Upper lobe of left lung (tissue), 6 donors: Measurements from ENCODE around the gene EPS15. TPM values are rescaled to one million over a fixed set of nuclear protein-coding genes. Genes with fewer than 3 reads are reported as not detected.

Source experiments
- ATAC-seq, 2 donors: fragments of 200-7000 bp; cut with Tn5 transposase; one replicate each; pipeline ENCODE4 v1.9.1; 2022; ENCODE audit warnings: mild to moderate bottlenecking in 2 of 2, moderate library complexity in 2 of 2; ENCODE audit not compliant: low FRiP score in 2 of 2
- DNase-seq, 2 donors: peaks; one replicate each; pipeline ENCODE4 v3.0.0-alpha.2; 2019 to 2020
- H3K27ac ChIP-seq, 4 donors: fragments of 200-600 bp; sonication (generic); one replicate each; pipeline ENCODE4 v1.5.1; 2016 to 2019
- H3K27me3 ChIP-seq, 4 donors: fragments of 200-600 bp; sonication (generic); one replicate each; pipeline ENCODE4 v1.5.1; 2017 to 2019
- H3K36me3 ChIP-seq, 4 donors: fragments of 200-600 bp; sonication (generic); one replicate each; pipeline ENCODE4 v1.5.1; 2016 to 2019
- H3K4me1 ChIP-seq, 4 donors: fragments of 200-600 bp; sonication (generic); one replicate each; pipeline ENCODE4 v1.5.1; 2018 to 2019
- H3K4me3 ChIP-seq, 4 donors: fragments of 200-600 bp; sonication (generic); one replicate each; pipeline ENCODE4 v1.5.1; 2017 to 2019; ENCODE audit warnings: mild to moderate bottlenecking in 2 of 4, moderate library complexity in 1 of 4
- H3K9me3 ChIP-seq, 4 donors: fragments of 200-600 bp; sonication (generic); one replicate each; pipeline ENCODE4 v1.5.1; 2018 to 2019
- EP300 ChIP-seq, 4 donors: sonication (generic); formaldehyde crosslinking; IDR thresholded peaks; one replicate each; pipeline ENCODE4 v1.5.1; 2017; ENCODE audit warnings: antibody characterized with exemption in 4 of 4, control low read depth in 2 of 4
- POLR2A ChIP-seq, 4 donors: fragments of 450-650 bp; IDR thresholded peaks; one replicate each; pipeline ENCODE4 v1.5.1; 2016 to 2017; ENCODE audit warnings: antibody characterized with exemption in 4 of 4, mild to moderate bottlenecking in 2 of 4
- POLR2AphosphoS5 ChIP-seq, 2 donors: sonication (generic); formaldehyde crosslinking; IDR thresholded peaks; one replicate each; pipeline ENCODE4 v1.5.1; 2017; ENCODE audit warnings: antibody characterized with exemption in 2 of 2
- WGBS, 2 donors: methylation state at CpG; one replicate each; pipeline ENCODE4 v1.1.5; 2017 to 2018; 5-methylcytosine and 5-hydroxymethylcytosine counted together
- total RNA-seq, 6 donors: library from RNA; depleted of rRNA in 4 of 6; stranded (reverse); fragments of >200 nt in 4 of 6; gene quantifications; one replicate each; pipeline versions ENCODE4 v1.1.0 to v1.2.1, GENCODE V29; 2016 to 2021
- TF ChIP-seq, protein P1 (sequence below), 6 experiments: fragments of 450-650 bp in 4 of 6; fragments of 200-600 bp in 2 of 6; sonication (generic) in 2 of 6; IDR thresholded peaks; one replicate each; pipeline ENCODE4 v1.5.1; 2016 to 2019; ENCODE audit warnings: antibody characterized with exemption in 6 of 6
- donor health status: DM: no; HTN: no; CAD: no; lungs with moderate emphysema.
- donor health status: DM: no; HTN: yes; CAD: no; lungs with severe emphysema.

The EPS15 gene
- total RNA-seq, 6 donors from 2014 or later, result 50.4 to 181 (median 73.3) TPM

DNA sequence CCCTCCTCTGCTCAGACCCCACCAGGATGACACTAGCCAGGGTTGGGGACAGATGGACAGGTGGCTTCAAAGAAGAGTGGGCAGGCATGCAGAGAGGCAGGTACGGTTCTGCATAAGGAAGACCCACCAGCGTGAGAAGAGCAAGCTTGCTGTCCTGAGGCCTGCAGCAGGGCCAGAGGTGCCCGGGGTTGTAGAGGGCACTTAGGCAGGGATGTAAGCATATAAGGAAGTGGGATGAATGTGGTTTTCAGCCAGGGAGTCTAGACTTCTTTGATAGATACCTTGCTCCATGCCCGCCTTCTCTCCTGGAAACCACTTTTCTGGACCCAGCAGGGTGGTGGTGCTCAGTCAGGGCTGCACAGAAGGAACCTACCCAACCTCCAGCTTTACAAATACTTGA lies 190.1 kb downstream of the EPS15 start:
- 64 to 74% methylated on average over 4 of the region's 4 CpGs for WGBS, 2 donors
- Histone ChIP-seq H3K27ac (peak overlapping the region in 2 of 4 donors; percentile 84 to 86), H3K27me3 (peaks cover 0 to 15% (median 3%) of the 10 kb centered on the region in 4 donors), H3K4me3 (no peak overlapping the region), H3K36me3 (no peaks in the 10 kb centered on the region), H3K4me1 (peaks cover 10 to 19% (median 17%) of the 10 kb centered on the region in 4 donors), H3K9me3 (no peaks in the 10 kb centered on the region)
- DNase-seq (no peak), ATAC-seq (no peak)
- TF ChIP-seq POLR2A (IDR thresholded peaks at IDR 0.05), result no peak

DNA sequence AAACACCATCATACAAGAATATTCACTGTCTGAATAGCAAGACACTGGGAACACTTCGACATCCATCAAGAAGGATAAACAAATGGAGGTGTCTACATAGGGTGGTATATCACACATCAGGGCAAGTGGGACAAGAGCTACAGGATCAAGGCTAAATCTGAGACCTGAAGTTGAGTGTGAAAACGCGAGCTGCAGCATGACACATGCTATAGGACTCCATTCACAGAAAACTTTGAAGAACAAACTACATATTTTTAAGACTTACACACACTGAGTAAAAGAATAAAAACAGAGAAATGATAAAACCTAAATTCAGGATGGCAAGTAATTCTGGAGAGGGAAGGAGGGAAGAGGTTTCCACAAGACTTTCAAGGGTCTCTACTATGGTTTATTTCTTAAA lies 190.8 kb downstream of the EPS15 start:
- DNase-seq (no peak), ATAC-seq (no peak)
- no peak overlapping the region for H3K27ac ChIP-seq
- peaks cover 0 to 15% (median 3%) of the 10 kb centered on the region in 4 donors for H3K27me3 ChIP-seq
- no peaks in the 10 kb centered on the region for H3K36me3 ChIP-seq
- no peaks in the 10 kb centered on the region for H3K9me3 ChIP-seq
- 88 to 95% methylated on average over 3 of the region's 3 CpGs for WGBS, 2 donors
- H3K4me1 ChIP-seq, result peaks cover 10 to 19% (median 17%) of the 10 kb centered on the region in 4 donors
- TF ChIP-seq POLR2AphosphoS5 (IDR thresholded peaks at IDR 0.05) (no peak), EP300 (IDR thresholded peaks at IDR 0.05) (no peak), POLR2A (IDR thresholded peaks at IDR 0.05) (no peak)
- TF ChIP-seq, protein P1, sequence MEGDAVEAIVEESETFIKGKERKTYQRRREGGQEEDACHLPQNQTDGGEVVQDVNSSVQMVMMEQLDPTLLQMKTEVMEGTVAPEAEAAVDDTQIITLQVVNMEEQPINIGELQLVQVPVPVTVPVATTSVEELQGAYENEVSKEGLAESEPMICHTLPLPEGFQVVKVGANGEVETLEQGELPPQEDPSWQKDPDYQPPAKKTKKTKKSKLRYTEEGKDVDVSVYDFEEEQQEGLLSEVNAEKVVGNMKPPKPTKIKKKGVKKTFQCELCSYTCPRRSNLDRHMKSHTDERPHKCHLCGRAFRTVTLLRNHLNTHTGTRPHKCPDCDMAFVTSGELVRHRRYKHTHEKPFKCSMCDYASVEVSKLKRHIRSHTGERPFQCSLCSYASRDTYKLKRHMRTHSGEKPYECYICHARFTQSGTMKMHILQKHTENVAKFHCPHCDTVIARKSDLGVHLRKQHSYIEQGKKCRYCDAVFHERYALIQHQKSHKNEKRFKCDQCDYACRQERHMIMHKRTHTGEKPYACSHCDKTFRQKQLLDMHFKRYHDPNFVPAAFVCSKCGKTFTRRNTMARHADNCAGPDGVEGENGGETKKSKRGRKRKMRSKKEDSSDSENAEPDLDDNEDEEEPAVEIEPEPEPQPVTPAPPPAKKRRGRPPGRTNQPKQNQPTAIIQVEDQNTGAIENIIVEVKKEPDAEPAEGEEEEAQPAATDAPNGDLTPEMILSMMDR (IDR thresholded peaks at IDR 0.05), result no peak
- no peak overlapping the region for H3K4me3 ChIP-seq

DNA sequence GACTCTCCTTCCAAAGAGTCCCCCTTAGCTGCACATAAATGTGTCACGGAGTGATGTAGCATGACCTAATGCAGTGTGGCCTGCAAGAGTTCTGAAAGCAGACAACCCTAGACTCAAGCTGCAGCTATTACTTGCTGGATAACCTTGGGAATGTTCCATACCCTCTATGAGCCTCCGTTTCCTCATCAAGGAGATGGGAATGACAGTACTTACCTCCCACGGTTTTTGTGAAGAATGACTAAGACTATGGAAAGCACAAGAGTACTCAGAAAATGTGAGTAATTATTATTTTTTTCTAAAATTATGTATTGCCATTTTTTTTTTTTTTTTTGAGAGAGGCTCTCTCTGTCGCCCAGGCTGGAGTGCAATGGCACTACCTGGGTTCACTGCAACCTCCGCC lies 191.7 kb downstream of the EPS15 start:
- H3K9me3 ChIP-seq, result no peaks in the 10 kb centered on the region
- ATAC-seq (no peak), DNase-seq (no peak)
- H3K27me3 ChIP-seq, result peaks cover 0 to 15% (median 3%) of the 10 kb centered on the region in 4 donors
- no peak overlapping the region for H3K4me3 ChIP-seq
- no peak for TF ChIP-seq POLR2AphosphoS5 (IDR thresholded peaks at IDR 0.05)
- TF ChIP-seq EP300 (IDR thresholded peaks at IDR 0.05), result no peak
- no peak for TF ChIP-seq POLR2A (IDR thresholded peaks at IDR 0.05)
- TF ChIP-seq, protein P1 (IDR thresholded peaks at IDR 0.05), result no peak
- H3K4me1 ChIP-seq, result peaks cover 10 to 19% (median 17%) of the 10 kb centered on the region in 4 donors
- 78 to 81% methylated on average over 5 of the region's 5 CpGs for WGBS, 2 donors
- no peak overlapping the region for H3K27ac ChIP-seq
- no peaks in the 10 kb centered on the region for H3K36me3 ChIP-seq

DNA sequence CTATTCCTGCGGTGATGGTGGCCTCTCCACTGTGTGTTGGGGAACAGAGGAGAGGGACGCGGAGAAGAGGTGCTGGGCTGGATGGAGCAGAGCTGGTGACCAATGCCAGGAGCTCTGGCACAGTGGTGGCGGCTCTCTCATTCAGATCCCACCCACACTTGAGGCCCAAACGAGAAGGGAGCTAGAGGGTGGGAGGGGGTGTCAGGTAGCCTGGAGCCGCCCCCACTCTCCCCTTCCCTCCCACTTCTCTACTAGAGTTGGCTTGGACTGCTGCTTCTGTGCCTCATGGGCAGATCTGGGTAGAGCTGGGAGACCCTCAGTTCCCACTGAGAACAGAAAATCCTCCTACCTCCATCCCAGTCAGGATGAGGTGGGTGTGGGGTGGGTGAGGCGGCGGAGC lies 192.2 kb downstream of the EPS15 start:
- Histone ChIP-seq H3K9me3 (no peaks in the 10 kb centered on the region), H3K27ac (no peak overlapping the region), H3K4me1 (peaks cover 10 to 24% (median 17%) of the 10 kb centered on the region in 4 donors), H3K4me3 (no peak overlapping the region), H3K36me3 (no peaks in the 10 kb centered on the region), H3K27me3 (peaks cover 0 to 15% (median 3%) of the 10 kb centered on the region in 4 donors)
- ATAC-seq (no peak), DNase-seq (no peak)
- WGBS, 2 donors, result 78 to 87% methylated on average over 3 to 8 of the region's 8 CpGs
- TF ChIP-seq POLR2A (IDR thresholded peaks at IDR 0.05) (no peak), POLR2AphosphoS5 (IDR thresholded peaks at IDR 0.05) (no peak), EP300 (IDR thresholded peaks at IDR 0.05) (no peak)
- TF ChIP-seq, protein P1 (IDR thresholded peaks at IDR 0.05), result no peak

DNA sequence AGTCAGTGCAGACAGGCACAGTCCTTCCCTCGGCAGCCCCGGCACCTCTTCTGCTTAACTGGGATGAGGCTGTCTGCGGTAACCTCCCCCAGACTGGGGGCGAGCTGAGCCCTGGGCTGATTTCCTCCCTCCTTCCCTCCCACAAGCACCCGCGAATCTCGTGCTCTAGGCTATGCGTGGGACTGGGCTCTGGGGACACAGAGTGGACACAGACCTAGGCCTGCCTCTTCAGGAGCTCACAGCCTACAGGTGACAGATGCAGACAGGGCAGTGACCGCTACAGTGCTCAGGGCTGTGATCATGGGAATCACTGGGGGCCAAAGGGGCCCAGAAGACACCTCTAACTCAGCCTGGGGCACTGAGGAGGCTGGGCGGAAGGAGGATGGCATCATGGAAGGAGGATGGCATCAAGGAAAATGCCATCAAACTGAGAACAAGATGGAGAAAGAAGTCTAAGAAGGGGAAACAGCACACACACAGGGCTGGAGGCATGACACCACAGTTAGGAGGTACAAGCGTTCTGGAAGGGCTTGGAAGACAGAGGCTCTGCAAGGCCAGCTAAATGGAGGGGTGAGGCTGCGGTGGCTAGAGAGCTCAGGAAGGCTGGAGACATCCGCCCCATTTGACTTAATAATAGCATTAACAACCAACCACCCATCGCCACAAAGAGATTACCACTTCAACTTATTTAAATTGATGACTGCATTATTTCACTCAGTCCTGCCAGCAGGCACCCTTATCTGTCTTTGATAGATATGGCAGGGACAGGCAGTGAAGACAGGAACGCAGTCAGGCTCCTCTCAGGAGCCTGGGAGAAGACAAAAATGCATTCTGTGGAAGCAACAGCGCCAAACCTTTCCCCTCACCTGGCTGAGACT lies 192.9 kb downstream of the EPS15 start:
- ATAC-seq (no peak), DNase-seq (no peak)
- peaks cover 6 to 23% (median 11%) of the 10 kb centered on the region in 4 donors for H3K4me1 ChIP-seq
- no peaks in the 10 kb centered on the region for H3K36me3 ChIP-seq
- TF ChIP-seq, protein P1 (IDR thresholded peaks at IDR 0.05), result no peak
- TF ChIP-seq POLR2AphosphoS5 (IDR thresholded peaks at IDR 0.05) (no peak), EP300 (IDR thresholded peaks at IDR 0.05) (no peak), POLR2A (IDR thresholded peaks at IDR 0.05) (no peak)
- WGBS, 2 donors, result 86 to 87% methylated on average over 11 to 16 of the region's 16 CpGs
- H3K9me3 ChIP-seq, result no peaks in the 10 kb centered on the region
- H3K4me3 ChIP-seq, result no peak overlapping the region
- peaks cover 0 to 15% (median 3%) of the 10 kb centered on the region in 4 donors for H3K27me3 ChIP-seq
- H3K27ac ChIP-seq, result no peak overlapping the region
